HepG2 (cell line): Measurements from ENCODE around the gene CTRL. TPM values are rescaled to one million over a fixed set of nuclear protein-coding genes. Genes with fewer than 3 reads are reported as not detected.
A peak's percentile ranks its signal among the peaks of the same experiment; 100 is the strongest.

Source experiments
- AKAP8 ChIP-seq: sonication (generic); formaldehyde crosslinking; IDR thresholded peaks from 2 replicates; pipeline ENCODE4 v1.5.1; 2020; ENCODE audit warnings: mild to moderate bottlenecking, missing genetic modification reagents
- GATAD1 ChIP-seq: IDR thresholded peaks from 2 replicates; pipeline ENCODE4 v1.6.1; 2016; ENCODE audit warnings: missing genetic modification reagents, missing compliant biosample characterization
- HDAC2 ChIP-seq: sonication (generic); formaldehyde crosslinking; IDR thresholded peaks from 2 replicates; pipeline ENCODE4 v1.4.0; 2020; ENCODE audit warnings: missing genetic modification reagents
- RBFOX2 ChIP-seq: fragments of 200-400 bp; formaldehyde crosslinking; IDR thresholded peaks from 2 replicates; pipeline ENCODE4 v1.6.1; 2017; ENCODE audit warnings: low read depth, mild to moderate bottlenecking, low read length
- ZBTB7B ChIP-seq: sonication (generic); formaldehyde crosslinking; IDR thresholded peaks from 2 replicates; pipeline ENCODE4 v1.4.0; 2020; ENCODE audit warnings: missing genetic modification reagents
- ZNF569 ChIP-seq: sonication (generic); formaldehyde crosslinking; IDR thresholded peaks from 2 replicates; pipeline ENCODE4 v1.5.0; 2020; ENCODE audit warnings: mild to moderate bottlenecking, missing genetic modification reagents, moderate library complexity, borderline replicate concordance
- ZNF598 ChIP-seq: sonication (generic); formaldehyde crosslinking; IDR thresholded peaks from 2 replicates; pipeline ENCODE4 v1.5.1; 2020; ENCODE audit warnings: mild to moderate bottlenecking, missing genetic modification reagents, borderline replicate concordance
- ZNF619 ChIP-seq: sonication (generic); formaldehyde crosslinking; IDR thresholded peaks from 2 replicates; pipeline ENCODE4 v1.4.0; 2020; ENCODE audit warnings: mild to moderate bottlenecking, missing genetic modification reagents
- ZSCAN25 ChIP-seq: sonication (generic); formaldehyde crosslinking; IDR thresholded peaks from 2 replicates; pipeline ENCODE4 v1.8.0; 2022; ENCODE audit warnings: mild to moderate bottlenecking, missing genetic modification reagents
- polyA plus RNA-seq, 8 experiments: library from polyadenylated mRNA; depleted of rRNA in 3 of 8; stranded (reverse) in 7 of 8; unstranded in 1 of 8; fragments of >200 nt; fragmentation: Illumina TruSeq in 4 of 8; extraction: Trizol in 4 of 8; gene quantifications; 2 replicates each; pipeline versions ENCODE4 v1.2.1 to v1.2.3, GENCODE V29; 2011 to 2016; ENCODE audit warnings: low read depth in 4 of 8, missing spikeins in 1 of 8, mixed read lengths in 1 of 8; ENCODE audit not compliant: insufficient read depth in 1 of 8
- total RNA-seq, 5 experiments: library from RNA; depleted of rRNA; stranded (reverse); fragments of >200 nt; fragmentation: Illumina TruSeq; extraction: Trizol; gene quantifications; 2 replicates each; pipeline ENCODE4 v1.2.3, GENCODE V29; 2016; ENCODE audit warnings: low read depth in 1 of 5
- TF ChIP-seq, protein P1 (sequence below): sonication (generic); formaldehyde crosslinking; IDR thresholded peaks from 2 replicates; pipeline ENCODE4 v1.4.0; 2020; ENCODE audit warnings: missing genetic modification reagents, low read depth, mild to moderate bottlenecking, borderline replicate concordance
- TF ChIP-seq, protein P2 (sequence below): sonication (generic); formaldehyde crosslinking; IDR thresholded peaks from 2 replicates; pipeline ENCODE4 v1.5.1; 2020; ENCODE audit warnings: missing genetic modification reagents, mild to moderate bottlenecking, borderline replicate concordance
- TF ChIP-seq, protein P3 (sequence below): sonication (generic); formaldehyde crosslinking; IDR thresholded peaks from 2 replicates; pipeline ENCODE4 v1.5.0; 2020; ENCODE audit warnings: mild to moderate bottlenecking, missing genetic modification reagents, borderline replicate concordance
- TF ChIP-seq, protein P4 (sequence below): sonication (generic); formaldehyde crosslinking; IDR thresholded peaks from 2 replicates; pipeline ENCODE4 v1.4.0; 2020; ENCODE audit warnings: missing genetic modification reagents, borderline replicate concordance

CTRL gene
- total and polyA plus RNA-seq, 2 of the 13 experiments (the other 11 are each of a cell fraction or from before 2014, with no cell fraction given) = 1.9 to 2.7 TPM

DNA sequence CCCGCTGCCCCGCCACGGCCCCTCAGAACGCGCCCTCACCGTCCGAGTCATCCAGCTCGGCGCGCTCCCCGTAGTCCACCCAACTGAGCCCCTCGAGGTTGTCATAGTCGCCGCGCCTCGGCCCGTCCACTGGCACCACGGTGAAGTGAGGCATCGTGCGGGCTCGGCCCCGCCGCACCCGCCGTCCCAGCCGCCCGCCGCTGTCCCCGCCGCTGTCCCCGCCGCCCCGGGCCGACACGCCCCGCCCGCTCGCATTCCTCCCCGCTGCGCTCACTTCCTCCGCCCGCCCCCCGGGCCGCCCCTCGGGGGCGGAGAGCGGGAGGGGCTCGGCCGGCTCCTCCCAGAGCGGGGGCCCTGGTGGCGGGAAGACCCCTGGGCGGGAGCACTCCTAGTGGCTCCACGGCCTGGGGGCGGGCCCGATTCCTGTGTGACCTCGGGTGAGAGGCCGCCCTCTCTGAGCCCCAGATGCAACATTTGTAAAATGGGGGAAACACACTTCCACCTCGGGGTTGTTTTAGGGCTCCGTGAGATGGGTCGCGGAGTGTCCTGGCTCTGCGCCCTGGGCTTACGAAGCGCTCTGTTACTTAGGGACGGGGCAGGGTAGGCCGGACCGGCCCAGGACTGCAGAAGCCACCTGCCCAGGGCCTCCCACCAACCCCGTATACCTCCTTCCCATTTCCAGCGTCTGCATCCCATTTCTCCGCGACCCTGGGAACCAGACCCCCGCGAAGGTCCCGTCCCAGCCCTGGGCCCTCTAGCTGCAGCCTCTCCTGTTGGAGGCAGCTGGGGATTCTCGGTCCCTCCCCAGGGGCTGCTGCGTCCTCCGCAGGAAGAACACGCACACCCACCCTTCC is 37.0 kb upstream of the CTRL start, which contains the start of gene SLC12A4 (continued):
- TF ChIP-seq, protein P1, sequence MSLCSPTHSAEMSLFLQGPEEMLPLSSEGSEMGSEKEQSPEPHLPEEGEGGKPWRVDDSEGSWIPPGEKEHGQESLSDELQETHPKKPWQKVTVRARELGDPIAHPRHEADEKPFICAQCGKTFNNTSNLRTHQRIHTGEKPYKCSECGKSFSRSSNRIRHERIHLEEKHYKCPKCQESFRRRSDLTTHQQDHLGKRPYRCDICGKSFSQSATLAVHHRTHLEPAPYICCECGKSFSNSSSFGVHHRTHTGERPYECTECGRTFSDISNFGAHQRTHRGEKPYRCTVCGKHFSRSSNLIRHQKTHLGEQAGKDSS (CRISPR knock-in tag) = peak; percentile 82; the same call in 1 of the 2 replicates
- TF ChIP-seq ZNF598 (CRISPR knock-in tag) = no peak
- peak; percentile 71 for TF ChIP-seq GATAD1 (CRISPR knock-in tag)
- peak; percentile 58; the same call in 1 of the 2 replicates for TF ChIP-seq ZNF569 (CRISPR knock-in tag)
- TF ChIP-seq RBFOX2 = peak; percentile 80
- TF ChIP-seq, protein P2, sequence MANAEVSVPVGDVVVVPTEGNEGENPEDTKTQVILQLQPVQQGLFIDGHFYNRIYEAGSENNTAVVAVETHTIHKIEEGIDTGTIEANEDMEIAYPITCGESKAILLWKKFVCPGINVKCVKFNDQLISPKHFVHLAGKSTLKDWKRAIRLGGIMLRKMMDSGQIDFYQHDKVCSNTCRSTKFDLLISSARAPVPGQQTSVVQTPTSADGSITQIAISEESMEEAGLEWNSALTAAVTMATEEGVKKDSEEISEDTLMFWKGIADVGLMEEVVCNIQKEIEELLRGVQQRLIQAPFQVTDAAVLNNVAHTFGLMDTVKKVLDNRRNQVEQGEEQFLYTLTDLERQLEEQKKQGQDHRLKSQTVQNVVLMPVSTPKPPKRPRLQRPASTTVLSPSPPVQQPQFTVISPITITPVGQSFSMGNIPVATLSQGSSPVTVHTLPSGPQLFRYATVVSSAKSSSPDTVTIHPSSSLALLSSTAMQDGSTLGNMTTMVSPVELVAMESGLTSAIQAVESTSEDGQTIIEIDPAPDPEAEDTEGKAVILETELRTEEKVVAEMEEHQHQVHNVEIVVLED (CRISPR knock-in tag) = peak; percentile 62; the same call in 1 of the 2 replicates
- TF ChIP-seq ZBTB7B (CRISPR knock-in tag) = peak; percentile 99
- TF ChIP-seq ZNF619 (CRISPR knock-in tag) = peak; percentile 90
- TF ChIP-seq, protein P3, sequence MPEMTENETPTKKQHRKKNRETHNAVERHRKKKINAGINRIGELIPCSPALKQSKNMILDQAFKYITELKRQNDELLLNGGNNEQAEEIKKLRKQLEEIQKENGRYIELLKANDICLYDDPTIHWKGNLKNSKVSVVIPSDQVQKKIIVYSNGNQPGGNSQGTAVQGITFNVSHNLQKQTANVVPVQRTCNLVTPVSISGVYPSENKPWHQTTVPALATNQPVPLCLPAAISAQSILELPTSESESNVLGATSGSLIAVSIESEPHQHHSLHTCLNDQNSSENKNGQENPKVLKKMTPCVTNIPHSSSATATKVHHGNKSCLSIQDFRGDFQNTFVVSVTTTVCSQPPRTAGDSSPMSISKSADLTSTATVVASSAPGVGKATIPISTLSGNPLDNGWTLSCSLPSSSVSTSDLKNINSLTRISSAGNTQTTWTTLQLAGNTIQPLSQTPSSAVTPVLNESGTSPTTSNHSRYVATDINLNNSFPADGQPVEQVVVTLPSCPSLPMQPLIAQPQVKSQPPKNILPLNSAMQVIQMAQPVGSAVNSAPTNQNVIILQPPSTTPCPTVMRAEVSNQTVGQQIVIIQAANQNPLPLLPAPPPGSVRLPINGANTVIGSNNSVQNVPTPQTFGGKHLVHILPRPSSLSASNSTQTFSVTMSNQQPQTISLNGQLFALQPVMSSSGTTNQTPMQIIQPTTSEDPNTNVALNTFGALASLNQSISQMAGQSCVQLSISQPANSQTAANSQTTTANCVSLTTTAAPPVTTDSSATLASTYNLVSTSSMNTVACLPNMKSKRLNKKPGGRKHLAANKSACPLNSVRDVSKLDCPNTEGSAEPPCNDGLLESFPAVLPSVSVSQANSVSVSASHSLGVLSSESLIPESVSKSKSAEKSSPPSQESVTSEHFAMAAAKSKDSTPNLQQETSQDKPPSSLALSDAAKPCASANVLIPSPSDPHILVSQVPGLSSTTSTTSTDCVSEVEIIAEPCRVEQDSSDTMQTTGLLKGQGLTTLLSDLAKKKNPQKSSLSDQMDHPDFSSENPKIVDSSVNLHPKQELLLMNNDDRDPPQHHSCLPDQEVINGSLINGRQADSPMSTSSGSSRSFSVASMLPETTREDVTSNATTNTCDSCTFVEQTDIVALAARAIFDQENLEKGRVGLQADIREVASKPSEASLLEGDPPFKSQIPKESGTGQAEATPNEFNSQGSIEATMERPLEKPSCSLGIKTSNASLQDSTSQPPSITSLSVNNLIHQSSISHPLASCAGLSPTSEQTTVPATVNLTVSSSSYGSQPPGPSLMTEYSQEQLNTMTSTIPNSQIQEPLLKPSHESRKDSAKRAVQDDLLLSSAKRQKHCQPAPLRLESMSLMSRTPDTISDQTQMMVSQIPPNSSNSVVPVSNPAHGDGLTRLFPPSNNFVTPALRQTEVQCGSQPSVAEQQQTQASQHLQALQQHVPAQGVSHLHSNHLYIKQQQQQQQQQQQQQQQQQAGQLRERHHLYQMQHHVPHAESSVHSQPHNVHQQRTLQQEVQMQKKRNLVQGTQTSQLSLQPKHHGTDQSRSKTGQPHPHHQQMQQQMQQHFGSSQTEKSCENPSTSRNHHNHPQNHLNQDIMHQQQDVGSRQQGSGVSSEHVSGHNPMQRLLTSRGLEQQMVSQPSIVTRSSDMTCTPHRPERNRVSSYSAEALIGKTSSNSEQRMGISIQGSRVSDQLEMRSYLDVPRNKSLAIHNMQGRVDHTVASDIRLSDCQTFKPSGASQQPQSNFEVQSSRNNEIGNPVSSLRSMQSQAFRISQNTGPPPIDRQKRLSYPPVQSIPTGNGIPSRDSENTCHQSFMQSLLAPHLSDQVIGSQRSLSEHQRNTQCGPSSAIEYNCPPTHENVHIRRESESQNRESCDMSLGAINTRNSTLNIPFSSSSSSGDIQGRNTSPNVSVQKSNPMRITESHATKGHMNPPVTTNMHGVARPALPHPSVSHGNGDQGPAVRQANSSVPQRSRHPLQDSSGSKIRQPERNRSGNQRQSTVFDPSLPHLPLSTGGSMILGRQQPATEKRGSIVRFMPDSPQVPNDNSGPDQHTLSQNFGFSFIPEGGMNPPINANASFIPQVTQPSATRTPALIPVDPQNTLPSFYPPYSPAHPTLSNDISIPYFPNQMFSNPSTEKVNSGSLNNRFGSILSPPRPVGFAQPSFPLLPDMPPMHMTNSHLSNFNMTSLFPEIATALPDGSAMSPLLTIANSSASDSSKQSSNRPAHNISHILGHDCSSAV (CRISPR knock-in tag) = no peak
- peak; percentile 42; the same call in 1 of the 2 replicates for TF ChIP-seq AKAP8 (CRISPR knock-in tag)
- TF ChIP-seq HDAC2 (CRISPR knock-in tag) = peak; percentile 94
- TF ChIP-seq ZSCAN25 (CRISPR knock-in tag) = peak; percentile 75
- TF ChIP-seq, protein P4, sequence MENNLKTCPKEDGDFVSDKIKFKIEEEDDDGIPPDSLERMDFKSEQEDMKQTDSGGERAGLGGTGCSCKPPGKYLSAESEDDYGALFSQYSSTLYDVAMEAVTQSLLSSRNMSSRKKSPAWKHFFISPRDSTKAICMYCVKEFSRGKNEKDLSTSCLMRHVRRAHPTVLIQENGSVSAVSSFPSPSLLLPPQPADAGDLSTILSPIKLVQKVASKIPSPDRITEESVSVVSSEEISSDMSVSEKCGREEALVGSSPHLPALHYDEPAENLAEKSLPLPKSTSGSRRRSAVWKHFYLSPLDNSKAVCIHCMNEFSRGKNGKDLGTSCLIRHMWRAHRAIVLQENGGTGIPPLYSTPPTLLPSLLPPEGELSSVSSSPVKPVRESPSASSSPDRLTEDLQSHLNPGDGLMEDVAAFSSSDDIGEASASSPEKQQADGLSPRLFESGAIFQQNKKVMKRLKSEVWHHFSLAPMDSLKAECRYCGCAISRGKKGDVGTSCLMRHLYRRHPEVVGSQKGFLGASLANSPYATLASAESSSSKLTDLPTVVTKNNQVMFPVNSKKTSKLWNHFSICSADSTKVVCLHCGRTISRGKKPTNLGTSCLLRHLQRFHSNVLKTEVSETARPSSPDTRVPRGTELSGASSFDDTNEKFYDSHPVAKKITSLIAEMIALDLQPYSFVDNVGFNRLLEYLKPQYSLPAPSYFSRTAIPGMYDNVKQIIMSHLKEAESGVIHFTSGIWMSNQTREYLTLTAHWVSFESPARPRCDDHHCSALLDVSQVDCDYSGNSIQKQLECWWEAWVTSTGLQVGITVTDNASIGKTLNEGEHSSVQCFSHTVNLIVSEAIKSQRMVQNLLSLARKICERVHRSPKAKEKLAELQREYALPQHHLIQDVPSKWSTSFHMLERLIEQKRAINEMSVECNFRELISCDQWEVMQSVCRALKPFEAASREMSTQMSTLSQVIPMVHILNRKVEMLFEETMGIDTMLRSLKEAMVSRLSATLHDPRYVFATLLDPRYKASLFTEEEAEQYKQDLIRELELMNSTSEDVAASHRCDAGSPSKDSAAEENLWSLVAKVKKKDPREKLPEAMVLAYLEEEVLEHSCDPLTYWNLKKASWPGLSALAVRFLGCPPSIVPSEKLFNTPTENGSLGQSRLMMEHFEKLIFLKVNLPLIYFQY = peak; percentile 62
